Heart right ventricle (tissue), 16 donors: Measurements from ENCODE around the gene POLR1C. TPM values are rescaled to one million over a fixed set of nuclear protein-coding genes. Genes with fewer than 3 reads are reported as not detected.

Experiments
- ATAC-seq, 8 donors: fragments of 200-7000 bp; cut with Tn5 transposase; one replicate each; pipeline ENCODE4 v1.9.1; 2020; ENCODE audit warnings: mild to moderate bottlenecking in 8 of 8, moderate library complexity in 8 of 8, moderate number of reproducible peaks in 1 of 8
- DNase-seq, 2 donors: peaks; one replicate each; pipeline ENCODE4 v3.0.0-alpha.2; 2020
- H3K27ac ChIP-seq, 10 donors: fragments of 200-600 bp; sonication (generic) in 2 of 10; one replicate each; pipeline versions ENCODE4 v1.5.0 to v1.8.0; 2020 to 2022; ENCODE audit warnings: mild to moderate bottlenecking in 3 of 10
- H3K27me3 ChIP-seq, 7 donors: fragments of 200-600 bp; one replicate each; pipeline ENCODE4 v1.8.0; 2021 to 2022; ENCODE audit warnings: mild to moderate bottlenecking in 2 of 7
- H3K36me3 ChIP-seq, 9 donors: fragments of 200-600 bp; sonication (generic) in 1 of 9; one replicate each; pipeline versions ENCODE4 v1.5.0 to v1.8.0; 2020 to 2022; ENCODE audit warnings: mild to moderate bottlenecking in 2 of 9
- H3K4me1 ChIP-seq, 9 donors: fragments of 200-600 bp; sonication (generic) in 1 of 9; one replicate each; pipeline versions ENCODE4 v1.5.0 to v1.8.0; 2020 to 2022; ENCODE audit warnings: mild to moderate bottlenecking in 4 of 9
- H3K4me3 ChIP-seq, 10 donors: fragments of 200-600 bp; sonication (generic) in 2 of 10; one replicate each; pipeline versions ENCODE4 v1.5.0 to v1.8.0; 2020 to 2022; ENCODE audit warnings: mild to moderate bottlenecking in 7 of 10, moderate library complexity in 2 of 10
- H3K9me3 ChIP-seq, 11 donors: fragments of 200-600 bp in 10 of 11; sonication (generic) in 2 of 11; one replicate each; pipeline versions ENCODE4 v1.5.0 to v1.8.0; 2013 to 2022; ENCODE audit warnings: mild to moderate bottlenecking in 2 of 11, control low read depth in 1 of 11, moderate library complexity in 1 of 11
- CTCF ChIP-seq, 9 donors: fragments of 200-600 bp; sonication (generic) in 2 of 9; IDR thresholded peaks; one replicate each; pipeline versions ENCODE4 v1.5.0 to v1.8.0; 2021 to 2022; ENCODE audit warnings: antibody characterized with exemption in 9 of 9, mild to moderate bottlenecking in 5 of 9, moderate library complexity in 1 of 9
- WGBS, 2 donors: extraction: QIAGEN DNeasy Blood & Tissue Kit; methylation state at CpG; one replicate each; pipeline ENCODE4 v1.1.7; 2013; ENCODE audit warnings: inconsistent platforms in 1 of 2; 5-methylcytosine and 5-hydroxymethylcytosine counted together
- intact Hi-C, 10 donors: fragments of 100-400 bp; cut with DNase I; formaldehyde crosslinking; loops; one replicate each; pipeline versions ENCODE4 v1.11.1 to v1.14.2; 2022
- polyA plus RNA-seq, 2 donors: library from polyadenylated mRNA; stranded (reverse); fragments of 200-250 nt; gene quantifications; one replicate each; pipeline ENCODE4 v1.2.3, GENCODE V29; 2013
- total RNA-seq, 10 donors: library from RNA; stranded (reverse); fragmentation: NEBNext Ultra II Directional in 3 of 10; extraction: Animal tissue kit (Norgen Biotek cat#: 25700) in 3 of 10; gene quantifications; one replicate each; pipeline versions ENCODE4 v1.2.1 to v1.2.4, GENCODE V29; 2021 to 2023
- donor health status: Arrhythmogenic right ventricular cardiomyopathy.
- donor health status: ischemic (EF 13 %, LVEDD 7.1; RV severe dilation, severe dysfunction).
- donor health status: healthy with polysubstance abuse.
- donor health status: DM: no; HTN: yes; CAD: no.
- donor health status: DM: no; HTN: no; CAD: no.
- donor health status: ischemic (EF 25% LVEDD 6.9; RV normal size, moderate dysfunction).
- donor health status: ischemic (EF 25% LVEDD 5.7; RV mildly dilated, moderate dysfunction).
- donor health status: healthy.
- donor health status: DM: yes; HTN: yes; CAD: no.
- donor health status: Ischemic cardiomyopathy.
- donor health status: ischemic (EF 35%, LVEDD 5.7; RV mildly dilated, moderate dysfunction).
- donor health status: nonischemic (EF 11% LVEDD 7.7; RV severe dilation, severe dysfunction).
- donor health status: DM: yes; HTN: yes; CAD: no.
- donor health status: PGD.
- donor health status: ischemic (EF 29% LVEDD 5.4; RV normal size, mild dysfunction).
- donor health status: nonischemic (EF 23%, LVEDD 6.1; RV moderate dilation, normal function).

POLR1C gene
- total and polyA plus RNA-seq, 12 donors: 10.3 to 35.5 (median 15.3) TPM

DNA sequence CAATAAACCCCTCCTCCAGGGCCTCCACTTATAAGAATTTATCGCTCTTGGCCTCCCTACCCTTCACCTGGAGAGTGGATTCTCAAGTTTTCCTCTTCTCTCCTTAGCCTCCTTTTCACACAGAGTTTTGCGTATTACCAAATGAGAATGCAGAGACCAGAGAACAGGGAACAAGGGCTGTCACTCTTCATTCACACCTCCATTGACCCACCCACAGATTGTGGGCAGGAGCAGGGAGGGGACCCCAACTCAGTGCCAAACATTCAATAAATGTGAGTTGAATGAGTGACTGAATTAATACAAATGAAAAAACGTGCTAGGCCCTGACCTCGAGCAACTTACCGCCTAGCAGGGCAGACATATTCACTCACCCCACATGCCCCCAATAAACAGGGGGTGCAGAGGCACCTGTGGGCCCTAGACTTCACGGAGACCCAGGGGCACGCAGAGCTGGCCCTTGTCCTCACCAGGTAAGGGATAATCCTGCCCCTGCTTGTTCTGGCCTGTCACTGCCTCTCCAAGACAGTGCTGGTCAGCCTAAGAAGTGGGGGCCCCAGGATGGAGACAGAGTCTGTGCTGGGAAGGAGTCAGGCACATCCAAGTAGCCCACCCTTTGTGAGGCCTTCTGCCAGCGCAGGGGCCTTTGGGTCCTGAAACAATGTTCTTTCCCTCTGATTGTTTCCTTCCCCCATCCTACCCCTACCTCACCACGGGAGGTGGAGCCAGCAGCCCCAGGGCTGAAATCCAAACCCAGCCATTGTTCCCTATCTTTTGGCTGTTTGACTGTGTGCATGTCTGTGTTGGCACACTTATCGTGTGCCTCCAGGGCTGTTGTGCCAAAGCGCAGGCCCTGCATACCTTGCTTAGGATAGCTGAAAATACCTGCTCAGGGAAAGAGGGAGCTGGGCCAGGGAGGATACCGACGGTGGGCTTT, 47.9 kb upstream of the POLR1C start:
- peaks cover 0 to 37% (median 5%) of the 10 kb centered on the region in 9 donors for H3K4me1 ChIP-seq
- no peak for TF ChIP-seq CTCF (IDR thresholded peaks at IDR 0.05)
- no peaks in the 10 kb centered on the region for H3K36me3 ChIP-seq
- intact Hi-C loops: loop anchor here in 1 of 10 donors (5.0 kb wide), 1 partner anchor 38 kb away; no protein-coding TSS in a partner anchor
- H3K9me3 ChIP-seq: no peaks in the 10 kb centered on the region
- H3K27ac ChIP-seq: peak overlapping the region in 9 of 10 donors; percentile 28 to 90 (median 73)
- WGBS, 2 donors: 50 to 59% methylated on average over 13 of the region's 13 CpGs
- peak; percentile 77 to 95 (median 88) for ATAC-seq
- H3K27me3 ChIP-seq: peaks cover 0 to 6% (median 0%) of the 10 kb centered on the region in 7 donors
- H3K4me3 ChIP-seq: no peak overlapping the region
- peak; percentile 45 to 51 for DNase-seq

DNA sequence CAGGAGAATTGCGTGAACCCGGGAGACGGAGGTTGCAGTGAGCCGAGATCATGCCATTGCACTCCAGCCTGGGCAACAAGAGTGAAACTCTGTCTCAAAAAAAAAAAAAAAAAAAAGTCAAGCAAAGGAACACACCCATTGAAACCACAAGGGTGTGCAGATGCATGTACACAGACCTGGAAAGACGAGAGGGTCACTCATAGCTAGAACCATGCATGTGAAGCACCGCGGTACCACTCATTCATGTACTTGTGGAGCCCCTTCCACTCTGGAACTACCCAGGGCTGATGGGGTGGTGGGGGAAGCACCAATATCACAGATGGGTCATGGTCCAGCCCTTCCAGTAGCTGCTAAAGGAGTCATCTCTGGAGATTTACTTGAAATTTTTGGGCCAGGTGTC, 46.9 kb upstream of the POLR1C start:
- TF ChIP-seq CTCF (IDR thresholded peaks at IDR 0.05): no peak
- ATAC-seq (no peak), DNase-seq (no peak)
- H3K27me3 ChIP-seq: peaks cover 0 to 3% (median 0%) of the 10 kb centered on the region in 7 donors
- H3K4me3 ChIP-seq: no peak overlapping the region
- H3K9me3 ChIP-seq: no peaks in the 10 kb centered on the region
- no peaks in the 10 kb centered on the region for H3K36me3 ChIP-seq
- WGBS, 2 donors: 92 to 94% methylated on average over 7 of the region's 7 CpGs
- peaks cover 0 to 37% (median 5%) of the 10 kb centered on the region in 9 donors for H3K4me1 ChIP-seq
- peak overlapping the region in 3 of 10 donors; percentile 75 to 90 (median 87) for H3K27ac ChIP-seq
- intact Hi-C loops: loop anchor here in 1 of 10 donors (5.0 kb wide), 1 partner anchor 37 kb away; no protein-coding TSS in a partner anchor

- ATAC-seq (no peak), DNase-seq (no peak)
- no peak overlapping the region for H3K4me3 ChIP-seq
- TF ChIP-seq CTCF (IDR thresholded peaks at IDR 0.05): no peak
- 76 to 87% methylated on average over 1 of the region's 1 CpG for WGBS, 2 donors
- H3K27ac ChIP-seq: no peak overlapping the region
- H3K4me1 ChIP-seq: peaks cover 0 to 37% (median 5%) of the 10 kb centered on the region in 9 donors
- H3K9me3 ChIP-seq: no peaks in the 10 kb centered on the region
- no peaks in the 10 kb centered on the region for H3K36me3 ChIP-seq
- intact Hi-C loops: no loop called here
- H3K27me3 ChIP-seq: peaks cover 0 to 3% (median 0%) of the 10 kb centered on the region in 7 donors
Measured at GRCh38 chr6:43471399-43471798, 45.5 kb upstream of the POLR1C start.

- Histone ChIP-seq H3K9me3 (no peaks in the 10 kb centered on the region), H3K27ac (no peak overlapping the region), H3K27me3 (peaks cover 0 to 3% (median 0%) of the 10 kb centered on the region in 7 donors), H3K4me1 (peaks cover 0 to 34% (median 10%) of the 10 kb centered on the region in 9 donors), H3K4me3 (no peak overlapping the region), H3K36me3 (no peaks in the 10 kb centered on the region)
- ATAC-seq (no peak), DNase-seq (no peak)
- intact Hi-C loops: no loop called here
- WGBS, 2 donors: 96 to 97% methylated on average over 4 of the region's 4 CpGs
- no peak for TF ChIP-seq CTCF (IDR thresholded peaks at IDR 0.05)
Measured at GRCh38 chr6:43472515-43472914, 44.4 kb upstream of the POLR1C start.
